Effector CD4-positive, alpha-beta T cell (primary cell): Measurements from ENCODE around the gene DDI2.

ENCODE experiments used
- DNase-seq: peaks from one replicate; pipeline ENCODE4 v3.0.0-alpha.2; 2020

DDI2 gene

DNA sequence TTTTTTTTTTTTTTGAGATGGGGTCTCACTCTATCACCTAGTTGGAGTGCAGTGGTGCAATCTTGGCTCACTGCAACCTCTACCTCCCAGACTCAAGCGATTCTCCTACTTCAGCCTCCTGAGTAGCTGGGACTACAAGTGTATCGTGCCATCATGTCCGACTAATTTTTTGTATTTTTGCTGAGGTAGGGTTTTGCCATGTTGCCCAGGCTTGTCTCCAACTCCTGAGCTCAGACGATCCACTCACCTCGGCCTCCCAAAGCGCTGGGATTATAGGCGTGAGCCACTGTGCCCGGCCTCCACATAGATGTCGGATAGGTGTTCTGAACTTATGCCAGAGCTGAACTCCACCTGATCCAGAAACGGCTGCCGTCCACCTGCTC lies 87.9 kb downstream of the DDI2 start:
- DNase-seq = no peak

DNA sequence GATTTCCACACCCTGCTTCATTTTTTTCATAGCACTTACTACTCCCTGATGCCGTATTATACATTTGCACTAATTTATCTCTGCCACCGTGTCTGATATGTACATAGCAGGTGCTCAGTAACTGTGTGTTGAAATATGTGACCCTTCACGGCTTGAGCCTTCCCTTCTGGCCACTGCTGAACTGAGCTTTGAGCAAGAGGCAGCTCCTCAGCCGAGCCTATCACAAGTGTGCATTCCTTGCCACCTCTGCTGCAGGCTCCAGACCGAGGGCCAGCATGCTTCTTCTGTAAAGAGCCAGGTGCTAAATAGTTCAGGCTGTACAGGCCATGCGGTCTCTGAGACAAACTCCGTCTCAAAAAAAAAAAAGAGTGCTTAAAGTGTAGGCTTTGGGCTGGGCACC lies 89.5 kb downstream of the DDI2 start:
- DNase-seq = no peak

DNA sequence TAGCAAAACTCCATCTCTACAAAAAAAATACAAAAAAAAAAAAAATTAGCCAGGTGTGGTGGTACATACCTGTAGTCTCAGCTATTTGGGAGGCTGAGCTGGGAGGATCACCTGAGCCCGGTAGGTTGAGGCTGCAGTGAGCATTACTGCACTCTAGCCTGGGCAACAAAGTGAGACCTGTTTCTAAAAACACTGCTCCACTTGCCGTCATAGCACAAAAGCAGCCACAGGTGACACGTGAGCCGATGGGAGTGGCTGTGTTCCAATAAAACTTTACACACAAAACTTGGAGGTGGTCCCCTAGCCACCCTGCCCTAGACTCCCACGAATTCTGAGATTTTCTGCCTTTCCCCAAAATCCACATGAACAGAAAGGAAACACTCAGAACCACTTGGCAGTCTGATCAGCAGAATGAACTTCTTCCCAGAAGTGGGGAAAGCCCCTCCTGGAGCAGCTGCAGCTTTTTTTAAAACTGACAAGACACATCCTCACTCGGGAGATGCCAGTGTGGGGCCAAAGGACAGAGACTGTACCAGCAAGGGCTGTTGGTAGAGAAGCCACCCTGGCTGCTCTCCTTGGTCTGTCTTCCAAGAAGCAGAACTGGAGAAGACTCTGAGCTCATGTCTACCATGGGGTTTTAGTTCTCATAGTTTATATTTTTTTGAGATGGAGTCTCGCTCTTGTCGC lies 90.1 kb downstream of the DDI2 start:
- no peak for DNase-seq

DNA sequence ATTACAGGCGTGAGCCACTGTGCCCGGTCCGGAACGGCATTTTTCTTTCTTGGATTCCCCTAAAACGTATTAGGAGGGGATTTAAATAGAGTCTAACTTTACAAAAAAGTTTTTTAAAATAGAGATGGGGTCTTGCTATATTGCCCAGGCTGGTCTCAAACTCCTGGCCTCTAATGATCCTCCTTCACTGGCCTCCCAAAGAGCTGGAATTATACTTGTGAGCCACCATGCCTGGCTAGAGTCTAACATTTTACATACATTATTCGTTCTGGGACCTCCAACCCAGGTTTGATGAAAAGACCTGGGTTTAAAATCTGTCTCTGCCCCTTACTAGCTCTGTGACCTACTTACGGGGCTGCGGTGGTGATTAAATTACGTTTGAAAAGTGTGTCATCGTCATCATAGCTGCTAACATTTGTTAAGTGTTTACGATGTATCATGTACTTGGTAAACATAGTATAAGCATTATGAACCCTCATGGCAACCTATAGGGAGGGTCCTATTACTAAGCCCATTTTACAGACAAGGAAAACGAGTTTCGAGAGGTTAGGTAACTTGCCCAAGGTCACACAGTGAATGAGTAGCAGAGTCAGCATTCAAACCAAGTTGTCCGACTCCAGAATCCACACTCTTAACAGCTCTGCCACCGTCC lies 91.4 kb downstream of the DDI2 start:
- no peak for DNase-seq

DNA sequence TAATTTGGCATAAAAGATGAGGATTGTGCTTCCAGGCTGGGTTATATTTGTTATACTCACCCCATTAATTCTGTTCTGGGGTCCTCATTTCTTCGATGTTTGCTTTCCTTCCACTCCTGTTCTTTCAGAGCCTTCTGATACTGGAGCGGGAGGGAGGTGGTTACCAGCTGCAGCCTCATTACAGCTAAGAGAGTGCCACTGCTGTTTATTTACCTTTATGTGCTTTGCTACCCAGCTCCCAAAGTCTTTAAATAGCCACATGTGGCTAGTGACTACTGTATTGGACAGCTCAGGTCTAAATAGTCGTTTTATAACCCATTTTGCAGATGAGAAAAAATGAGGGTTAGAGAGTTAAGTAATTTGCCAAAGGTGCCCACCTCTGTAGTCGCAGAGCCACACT lies 92.0 kb downstream of the DDI2 start:
- DNase-seq = no peak

DNA sequence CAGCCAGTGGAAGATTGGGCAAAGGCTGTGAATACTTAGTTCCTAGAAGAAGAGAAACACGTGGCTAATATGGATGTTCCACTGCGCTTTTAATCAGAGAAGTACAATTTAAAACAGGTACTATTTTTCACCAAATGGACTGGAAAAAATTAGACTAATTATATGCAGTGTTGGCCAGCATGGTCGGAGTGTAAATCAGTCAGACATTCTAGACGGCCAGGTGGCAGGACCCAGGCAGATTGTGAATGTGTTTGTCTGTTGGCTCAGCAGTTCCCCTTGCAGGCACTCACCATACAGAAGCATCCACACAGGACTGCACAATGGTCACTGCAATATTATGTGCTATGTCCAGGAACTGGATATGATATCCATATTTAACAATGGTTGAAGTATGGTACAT lies 94.9 kb downstream of the DDI2 start:
- no peak for DNase-seq

DNA sequence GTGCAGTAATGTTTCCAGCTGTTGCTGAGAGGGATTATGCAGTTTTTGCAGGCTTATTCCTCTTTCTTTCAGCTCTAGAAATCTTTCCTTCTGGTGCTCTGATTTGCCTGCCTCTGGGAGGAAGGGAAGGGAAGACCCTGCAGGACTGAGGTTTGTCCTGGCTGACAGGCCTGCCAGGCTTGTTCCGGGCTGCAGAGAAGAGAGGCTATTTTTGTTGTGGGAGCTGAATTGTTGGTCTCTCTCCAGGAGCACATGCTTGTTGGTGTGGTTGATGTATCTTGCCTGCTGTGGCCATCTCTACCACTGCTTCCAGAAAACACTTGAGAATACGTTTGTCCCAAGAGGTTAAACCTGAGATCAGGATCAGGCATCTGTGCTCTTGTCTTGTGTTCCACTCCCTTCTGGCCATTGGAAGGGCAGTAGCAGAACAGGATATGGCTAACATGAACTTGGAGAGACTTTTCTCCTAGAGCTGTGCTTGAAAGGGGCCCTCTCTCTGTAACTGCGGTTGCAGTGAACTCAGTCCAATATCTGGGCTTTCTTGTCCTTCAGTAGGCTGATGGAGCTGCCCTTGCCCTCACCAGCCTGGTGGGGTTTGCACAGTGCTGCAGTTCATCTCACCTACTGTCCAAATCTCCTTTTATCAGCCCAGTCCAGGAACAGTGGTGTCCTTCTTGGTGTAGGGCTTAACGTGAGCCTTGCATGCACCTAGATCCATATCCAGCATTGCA lies 97.3 kb downstream of the DDI2 start:
- DNase-seq = no peak

DNA sequence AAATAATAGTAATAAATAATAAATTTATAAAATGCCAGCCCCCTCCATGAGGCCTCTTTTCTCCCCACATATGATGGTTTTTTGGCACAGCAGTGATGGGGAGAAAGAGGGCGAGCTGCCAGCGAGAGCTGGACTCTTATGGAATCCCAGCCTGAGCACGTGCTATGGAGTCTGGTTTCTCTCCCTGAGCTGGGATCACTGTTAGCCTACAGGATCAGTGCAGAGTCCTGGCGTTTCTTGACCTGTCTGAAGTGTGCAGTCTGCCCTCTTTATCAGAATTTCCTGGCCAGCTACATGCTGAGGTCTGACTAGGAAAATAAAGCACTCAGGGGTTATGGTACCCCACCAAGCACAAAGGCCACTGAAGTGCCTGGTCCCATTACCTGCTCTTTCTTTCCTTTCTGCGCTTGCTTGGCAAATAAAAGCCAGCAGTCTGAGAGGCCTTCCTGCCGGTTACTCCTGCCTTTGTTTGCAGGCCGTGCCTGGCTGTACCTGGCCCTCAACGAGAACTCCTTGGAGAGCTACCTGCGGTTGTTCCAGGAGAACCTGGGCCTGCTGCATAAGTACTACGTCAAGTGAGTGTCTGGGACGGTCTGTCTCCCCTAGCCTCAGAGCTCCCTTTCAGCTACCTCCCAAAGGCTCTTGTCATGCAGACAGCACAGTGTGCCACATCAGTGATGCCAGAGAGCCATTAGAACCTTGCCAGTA lies 100.3 kb downstream of the DDI2 start:
- DNase-seq = no peak

DNA sequence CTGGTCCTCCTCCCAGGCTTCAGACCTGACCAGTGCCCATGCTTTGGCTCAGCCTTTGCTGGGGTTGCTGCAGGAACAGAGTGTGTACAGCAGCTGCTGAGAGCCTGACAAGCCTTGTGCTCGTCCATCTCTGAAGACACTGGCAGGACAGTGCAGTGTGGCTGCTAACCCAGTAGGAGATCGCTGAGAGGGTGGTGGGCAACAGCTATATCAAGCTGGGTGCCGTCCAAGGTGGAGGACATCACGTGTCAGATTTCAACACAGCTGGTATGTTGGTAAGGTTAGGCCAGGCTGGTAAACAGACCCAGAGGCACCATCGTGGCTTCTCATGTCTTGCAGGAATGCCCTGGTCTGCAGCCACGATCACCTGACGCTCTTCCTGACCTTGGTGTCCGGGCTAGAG lies 100.9 kb downstream of the DDI2 start:
- DNase-seq = no peak
